GM18517 (cell line): ENCODE data around the gene SPOP.

Experiments used
- ATAC-seq: cut with Tn5 transposase; IDR thresholded peaks from one replicate; pipeline ENCODE4 v1.9.1; 2021; ENCODE audit warnings: mild to moderate bottlenecking, moderate library complexity; ENCODE audit not compliant: unreplicated experiment

The SPOP gene

DNA sequence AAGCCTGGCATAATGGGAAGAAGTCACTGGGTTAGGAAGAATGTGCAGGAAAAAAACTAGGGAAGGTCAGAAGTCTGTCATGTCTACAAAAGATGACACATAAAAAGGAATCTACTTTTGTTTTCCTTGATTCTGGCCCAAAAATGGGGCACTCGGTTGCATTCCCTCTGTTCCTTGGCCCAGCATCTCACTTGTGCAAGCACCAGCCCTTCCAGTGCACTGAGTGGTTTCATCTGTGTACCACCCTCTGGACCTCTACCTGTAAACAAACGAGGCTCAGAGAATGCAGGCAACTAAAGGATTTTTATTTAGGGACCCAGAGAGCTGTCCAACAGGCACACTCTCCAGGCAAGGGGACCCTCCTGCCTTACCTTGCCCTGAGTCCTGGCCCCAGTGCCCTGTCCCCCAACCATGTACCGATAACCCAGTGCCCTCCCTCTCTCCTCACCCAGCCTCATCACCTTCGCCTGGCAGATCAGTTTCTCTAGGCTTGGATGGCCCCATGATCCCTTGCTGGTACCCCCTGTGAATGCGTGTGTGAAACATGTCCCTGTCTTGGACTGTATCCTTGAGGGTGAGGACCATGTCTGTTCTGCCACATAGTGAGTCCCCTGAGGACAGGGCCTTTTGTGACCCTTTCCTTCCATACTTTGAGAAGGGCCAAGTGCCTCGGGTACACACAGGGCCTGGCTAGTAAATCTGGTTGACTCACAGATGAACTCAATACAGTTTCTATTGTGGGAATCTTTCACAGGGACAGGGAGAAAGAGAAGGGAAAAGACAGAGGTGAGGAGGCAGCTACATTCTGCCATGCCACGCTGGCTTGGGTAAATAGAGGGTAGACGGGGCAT, 88.9 kb downstream of the SPOP start:
- no peak for ATAC-seq

DNA sequence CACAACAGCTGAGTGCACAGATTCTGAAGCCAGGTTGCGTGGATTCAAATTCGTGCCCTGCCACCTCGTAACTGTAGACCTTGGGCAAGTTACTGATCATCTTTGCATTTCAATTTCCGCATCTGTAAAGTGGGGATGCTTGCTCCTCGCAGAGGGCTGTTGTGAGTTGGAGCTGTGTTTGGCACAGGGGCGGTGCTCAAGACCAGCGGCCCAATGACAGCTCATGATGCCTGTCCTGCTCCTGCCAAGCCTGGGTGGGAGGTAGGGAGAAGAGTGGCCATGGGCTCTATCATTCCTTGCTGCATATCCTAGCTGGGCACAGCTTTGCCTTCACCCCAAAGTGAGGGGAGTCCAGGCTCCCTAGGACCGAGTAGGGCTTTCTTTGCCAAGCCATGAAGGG, 89.6 kb downstream of the SPOP start:
- no peak for ATAC-seq

DNA sequence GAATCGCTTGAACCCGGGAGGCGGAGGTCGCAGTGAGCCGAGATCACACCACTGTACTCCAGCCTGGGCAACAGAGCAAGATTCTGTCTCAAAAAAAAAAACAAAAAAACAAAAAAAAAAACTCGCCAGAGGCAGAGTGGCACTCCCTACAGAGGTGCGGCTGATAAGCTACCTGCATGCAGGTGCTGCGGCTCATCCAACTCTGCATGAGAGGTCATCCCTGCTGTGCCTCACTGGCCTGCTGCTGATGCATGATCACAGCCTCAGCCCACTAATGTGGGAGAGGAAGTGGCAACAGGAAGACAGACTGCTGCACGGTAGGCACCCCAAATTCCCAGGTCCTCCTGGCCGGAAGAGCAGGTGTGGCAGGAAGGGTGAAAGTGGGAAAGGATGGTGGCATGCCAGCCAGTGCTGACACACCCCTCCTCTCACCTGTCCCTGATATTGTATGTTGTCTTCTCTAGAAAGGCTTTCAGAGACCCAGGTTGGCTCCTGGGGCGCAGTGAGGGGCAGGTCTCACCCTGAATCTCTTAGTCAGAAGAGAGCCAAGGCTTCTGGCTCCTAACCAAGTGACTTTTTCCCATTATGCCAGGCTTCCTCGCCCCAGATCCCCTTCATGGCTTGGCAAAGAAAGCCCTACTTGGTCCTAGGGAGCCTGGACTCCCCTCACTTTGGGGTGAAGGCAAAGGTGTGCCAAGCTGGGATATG, 90.4 kb downstream of the SPOP start:
- no peak for ATAC-seq

DNA sequence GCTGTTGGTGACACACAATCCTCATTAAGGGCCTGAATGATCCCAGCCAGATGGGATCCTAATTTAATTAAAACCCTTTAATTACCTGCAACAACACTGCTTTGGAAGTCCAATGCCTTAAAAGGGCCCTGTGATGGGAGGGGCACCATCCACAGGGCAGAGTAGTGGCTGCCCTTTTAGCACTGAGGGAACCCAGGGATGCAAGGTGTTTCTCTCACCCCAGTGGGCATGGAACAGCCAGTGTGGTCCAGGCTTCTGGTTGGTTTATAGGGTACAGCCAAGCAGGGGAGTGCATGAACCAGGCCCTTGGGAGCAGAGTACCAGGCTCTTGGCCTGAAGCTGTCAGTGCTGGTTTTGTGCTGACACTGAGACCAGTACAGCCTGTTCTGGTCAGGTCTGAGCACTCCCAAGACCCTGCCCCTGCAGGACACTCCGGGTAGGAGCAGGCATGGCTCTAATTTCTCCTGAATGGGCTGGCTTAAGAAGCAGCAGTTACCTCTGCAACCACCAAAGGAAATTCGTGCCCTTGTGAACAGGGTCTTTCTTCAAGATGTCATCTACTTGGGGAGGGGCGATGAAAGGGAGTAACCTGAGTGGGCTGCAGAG, 92.4 kb downstream of the SPOP start:
- no peak for ATAC-seq

DNA sequence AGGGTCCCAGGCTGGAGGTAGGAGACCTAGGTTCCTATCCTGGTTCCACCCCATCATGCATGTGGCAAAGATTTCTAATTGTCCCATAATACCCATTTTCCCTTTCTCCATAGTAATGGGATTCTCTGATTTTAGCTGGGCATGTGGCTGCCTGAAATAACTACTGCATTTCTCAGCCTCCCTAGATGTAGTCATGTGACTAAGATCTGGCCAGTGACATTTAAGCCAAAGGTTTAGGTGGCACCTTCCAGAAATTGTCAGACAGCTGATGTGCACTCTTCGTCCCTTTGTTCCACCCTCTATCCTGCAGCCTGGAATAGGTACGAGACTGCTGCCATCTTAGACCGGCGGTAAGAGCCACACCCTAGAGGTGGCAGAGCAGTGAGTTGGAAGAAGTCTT, 94.0 kb downstream of the SPOP start:
- no peak for ATAC-seq

DNA sequence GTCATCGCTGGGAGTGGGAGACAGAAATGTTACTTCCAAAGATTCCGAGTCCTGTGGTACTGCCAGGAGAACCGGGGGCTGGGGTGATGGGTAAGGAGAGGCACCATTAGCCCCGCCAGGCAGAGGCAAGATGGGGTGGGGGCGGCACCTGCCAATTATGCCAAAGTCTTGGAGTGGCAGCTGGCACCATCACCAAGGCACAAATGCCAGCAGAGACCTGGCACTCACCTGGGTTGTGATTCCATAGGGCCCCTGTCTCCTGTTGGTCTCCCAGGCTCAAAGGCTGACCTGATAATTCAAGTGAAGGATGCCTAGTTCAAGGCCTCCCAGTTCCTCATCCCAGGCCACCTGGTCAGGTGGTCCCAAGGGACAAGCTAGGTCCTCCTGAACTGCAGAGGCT, 94.7 kb downstream of the SPOP start:
- no peak for ATAC-seq

DNA sequence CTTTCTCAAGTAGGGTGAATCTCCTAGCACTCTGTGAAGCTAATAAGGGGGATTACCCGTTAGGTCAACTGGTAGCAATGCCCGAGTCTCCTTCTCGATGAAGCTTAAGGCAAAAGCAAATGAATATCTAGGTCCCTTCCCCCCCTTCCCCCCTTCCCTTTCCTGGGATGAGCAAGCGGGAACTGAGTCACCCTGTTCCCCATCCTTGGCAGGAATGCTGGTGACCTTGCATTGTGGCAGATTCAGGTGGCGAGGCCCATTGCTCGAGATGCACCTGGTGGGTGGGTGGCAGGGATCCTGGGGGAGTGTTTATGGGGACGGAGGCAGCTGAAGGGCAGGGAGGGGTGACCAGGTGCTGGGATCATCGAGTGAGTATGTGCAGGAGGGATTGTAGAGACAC, 95.1 kb downstream of the SPOP start:
- no peak for ATAC-seq

DNA sequence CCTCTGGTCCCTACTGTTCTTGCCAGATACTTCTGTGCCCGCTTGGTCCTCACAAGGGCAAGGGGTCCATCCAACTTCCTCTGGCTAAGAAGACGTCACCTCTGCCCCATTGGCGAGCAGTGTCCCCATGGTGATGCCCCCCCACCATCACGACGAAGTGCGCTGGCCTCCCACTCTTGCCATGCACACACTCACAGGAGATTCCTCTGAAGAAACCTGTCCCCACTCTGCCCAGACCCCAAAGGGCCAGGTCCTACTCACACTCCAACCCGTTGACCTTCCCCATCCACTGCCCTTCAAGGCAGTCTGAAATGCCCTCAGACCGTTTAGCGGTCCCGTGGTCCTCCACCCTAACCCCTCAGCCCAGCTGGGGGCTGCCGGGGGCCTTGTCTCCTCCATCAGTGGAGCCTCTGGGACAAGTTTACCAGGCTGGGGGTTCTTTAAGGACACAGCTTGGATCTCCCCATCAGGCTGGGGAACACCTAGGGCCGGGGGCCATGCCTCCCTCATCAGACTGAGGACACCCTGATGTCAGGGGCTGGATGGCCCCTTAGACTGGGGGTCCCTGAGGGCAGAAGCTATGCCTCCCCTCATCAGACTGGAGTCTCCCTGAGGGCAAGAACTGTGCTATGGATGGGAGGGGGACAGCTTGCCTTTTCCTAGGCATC, 95.7 kb downstream of the SPOP start:
- ATAC-seq = no peak

DNA sequence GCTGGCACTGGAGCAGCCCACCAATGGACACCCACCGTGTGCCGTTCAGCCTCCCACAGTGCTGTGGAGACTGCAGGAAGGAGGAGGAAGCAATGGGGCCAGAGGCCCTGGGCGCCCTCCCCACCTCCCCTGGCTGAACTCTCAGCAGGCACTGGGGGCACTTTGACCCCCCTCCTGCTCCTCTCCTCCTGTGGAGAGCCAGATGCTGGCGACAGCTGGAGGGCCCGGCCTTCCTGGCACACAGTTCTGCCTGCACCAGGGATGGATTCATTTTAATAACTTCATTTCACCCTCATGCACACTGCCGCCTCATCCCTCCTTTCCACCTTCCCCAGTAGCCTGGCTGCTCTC, 96.3 kb downstream of the SPOP start:
- ATAC-seq = no peak

DNA sequence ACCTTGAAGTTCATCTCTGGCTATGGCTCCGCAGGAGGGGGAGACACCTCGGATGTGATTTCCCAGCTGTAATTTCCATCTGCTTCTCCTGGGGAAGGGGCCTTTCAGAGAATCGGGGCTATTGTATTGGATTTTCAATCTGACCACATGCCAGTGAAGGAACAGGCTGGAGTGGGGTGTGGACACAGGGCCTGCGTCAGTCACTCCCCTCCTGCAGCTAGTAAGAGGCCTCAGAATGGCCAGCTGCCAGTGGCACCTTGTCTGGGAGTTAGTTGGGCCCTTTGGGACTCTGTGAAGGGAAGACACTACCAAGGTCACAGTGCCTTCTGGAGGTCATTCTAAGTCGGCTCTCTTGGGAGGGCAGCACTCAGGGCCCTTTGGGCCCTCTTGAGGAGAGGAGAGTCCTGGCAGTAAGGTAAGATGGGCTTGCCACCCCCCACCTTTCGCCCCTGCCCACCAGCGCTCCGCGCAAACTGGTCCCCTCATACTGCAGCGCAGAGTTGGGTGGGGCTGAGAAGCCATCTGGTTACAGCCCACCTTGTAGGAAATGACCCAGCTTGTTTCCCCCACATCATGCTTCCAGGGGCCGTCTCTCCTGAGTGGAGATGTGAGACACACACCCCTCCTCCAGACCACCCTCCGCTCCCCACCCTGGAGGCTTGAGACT, 96.8 kb downstream of the SPOP start:
- no peak for ATAC-seq

DNA sequence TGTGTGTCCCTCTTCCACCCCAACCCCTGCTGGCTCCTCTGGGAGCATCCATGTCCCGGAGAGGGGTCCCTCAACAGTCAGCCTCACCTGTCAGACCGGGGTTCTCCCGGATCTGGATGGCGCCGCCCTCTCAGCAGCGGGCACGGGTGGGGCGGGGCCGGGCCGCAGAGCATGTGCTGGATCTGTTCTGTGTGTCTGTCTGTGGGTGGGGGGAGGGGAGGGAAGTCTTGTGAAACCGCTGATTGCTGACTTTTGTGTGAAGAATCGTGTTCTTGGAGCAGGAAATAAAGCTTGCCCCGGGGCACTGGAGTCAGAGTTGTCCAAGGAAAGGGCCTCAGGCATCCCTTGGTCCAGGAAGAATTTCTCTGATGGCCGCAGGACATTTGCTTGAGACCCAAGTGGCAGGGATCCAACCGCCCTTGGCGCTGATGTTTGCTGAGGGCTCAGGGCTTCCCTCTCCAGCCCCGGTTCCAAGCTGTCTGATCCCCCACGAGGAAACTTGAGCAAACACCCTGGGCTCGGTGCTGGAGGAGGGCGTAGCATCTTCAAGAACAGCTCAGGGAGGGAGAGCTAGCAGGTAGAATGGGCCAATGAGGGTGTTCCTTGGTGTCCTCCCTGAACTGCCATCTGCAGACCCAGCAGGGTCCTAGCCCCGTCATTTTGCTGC, 97.7 kb downstream of the SPOP start:
- no peak for ATAC-seq

DNA sequence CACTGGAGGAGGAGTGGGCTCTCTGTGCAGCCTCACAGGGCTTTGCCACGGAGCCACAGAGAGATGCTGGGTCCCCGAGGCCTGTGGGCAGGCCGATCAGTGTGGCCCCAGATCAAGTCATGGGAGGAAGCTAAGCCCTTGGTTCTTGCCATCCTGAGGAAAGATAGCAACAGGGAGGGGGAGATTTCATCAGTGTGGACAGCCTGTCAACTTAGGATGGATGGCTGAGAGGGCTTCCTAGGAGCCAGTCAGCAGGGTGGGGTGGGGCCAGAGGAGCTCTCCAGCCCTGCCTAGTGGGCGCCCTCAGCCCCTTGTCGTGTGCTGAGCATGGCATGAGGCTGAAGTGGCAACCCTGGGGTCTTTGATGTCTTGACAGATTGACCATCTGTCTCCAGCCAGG, 98.4 kb downstream of the SPOP start:
- ATAC-seq = no peak

DNA sequence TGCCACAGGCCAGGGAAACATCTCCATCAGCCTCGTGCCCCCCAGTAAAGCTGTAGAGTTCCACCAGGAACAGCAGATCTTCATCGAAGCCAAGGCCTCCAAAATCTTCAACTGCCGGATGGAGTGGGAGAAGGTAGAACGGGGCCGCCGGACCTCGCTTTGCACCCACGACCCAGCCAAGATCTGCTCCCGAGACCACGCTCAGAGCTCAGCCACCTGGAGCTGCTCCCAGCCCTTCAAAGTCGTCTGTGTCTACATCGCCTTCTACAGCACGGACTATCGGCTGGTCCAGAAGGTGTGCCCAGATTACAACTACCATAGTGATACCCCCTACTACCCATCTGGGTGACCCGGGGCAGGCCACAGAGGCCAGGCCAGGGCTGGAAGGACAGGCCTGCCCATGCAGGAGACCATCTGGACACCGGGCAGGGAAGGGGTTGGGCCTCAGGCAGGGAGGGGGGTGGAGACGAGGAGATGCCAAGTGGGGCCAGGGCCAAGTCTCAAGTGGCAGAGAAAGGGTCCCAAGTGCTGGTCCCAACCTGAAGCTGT, 98.9 kb downstream of the SPOP start:
- ATAC-seq = no peak

DNA sequence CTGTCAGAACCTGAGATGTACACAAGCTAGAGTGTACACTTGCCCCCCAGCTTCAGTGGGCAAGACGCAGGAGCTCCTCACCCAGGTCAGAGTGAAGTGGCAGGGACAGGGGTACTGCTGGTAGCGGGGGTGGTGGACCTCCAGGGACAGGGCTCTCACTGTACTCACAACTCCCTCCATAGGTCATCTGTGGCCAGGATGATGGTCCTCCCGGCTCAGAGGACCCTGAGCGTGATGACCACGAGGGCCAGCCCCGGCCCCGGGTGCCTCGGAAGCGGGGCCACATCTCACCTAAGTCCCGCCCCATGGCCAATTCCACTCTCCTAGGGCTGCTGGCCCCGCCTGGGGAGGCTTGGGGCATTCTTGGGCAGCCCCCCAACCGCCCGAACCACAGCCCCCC, 99.5 kb downstream of the SPOP start:
- no peak for ATAC-seq

DNA sequence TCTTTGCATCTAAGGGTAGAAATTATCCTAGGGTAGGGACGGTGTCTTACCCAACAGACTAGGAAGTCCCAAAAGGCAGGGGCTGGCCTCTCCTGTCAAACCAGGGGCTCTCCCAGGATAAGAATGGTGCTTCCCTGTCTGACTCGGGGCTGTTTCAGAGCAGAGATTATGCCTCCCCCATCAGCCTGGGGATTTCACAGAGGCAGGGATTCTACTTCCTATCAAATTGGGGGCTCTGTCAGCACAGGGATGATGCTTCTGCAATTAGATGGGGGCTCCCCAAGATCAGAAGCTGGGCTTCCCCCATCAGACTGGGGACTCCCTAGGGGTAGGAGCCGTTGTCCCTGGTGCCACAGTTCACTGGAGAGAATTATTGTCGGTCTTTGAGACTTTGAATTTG, 99.9 kb downstream of the SPOP start:
- no peak for ATAC-seq

DNA sequence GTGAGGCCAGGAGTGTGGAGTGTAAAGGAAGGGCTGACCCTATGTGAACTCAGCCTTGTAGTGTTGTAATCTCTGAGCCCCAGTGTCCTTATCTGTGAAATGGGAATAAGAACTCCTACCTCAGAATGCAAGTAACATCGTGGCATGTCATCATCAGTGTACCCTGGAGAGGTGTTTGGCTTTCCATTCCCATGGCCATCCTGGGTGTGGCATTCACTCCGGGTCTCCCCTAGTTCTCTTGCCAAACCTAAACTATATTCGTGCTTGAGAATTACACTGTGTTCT, 100.3 kb downstream of the SPOP start:
- no peak for ATAC-seq

DNA sequence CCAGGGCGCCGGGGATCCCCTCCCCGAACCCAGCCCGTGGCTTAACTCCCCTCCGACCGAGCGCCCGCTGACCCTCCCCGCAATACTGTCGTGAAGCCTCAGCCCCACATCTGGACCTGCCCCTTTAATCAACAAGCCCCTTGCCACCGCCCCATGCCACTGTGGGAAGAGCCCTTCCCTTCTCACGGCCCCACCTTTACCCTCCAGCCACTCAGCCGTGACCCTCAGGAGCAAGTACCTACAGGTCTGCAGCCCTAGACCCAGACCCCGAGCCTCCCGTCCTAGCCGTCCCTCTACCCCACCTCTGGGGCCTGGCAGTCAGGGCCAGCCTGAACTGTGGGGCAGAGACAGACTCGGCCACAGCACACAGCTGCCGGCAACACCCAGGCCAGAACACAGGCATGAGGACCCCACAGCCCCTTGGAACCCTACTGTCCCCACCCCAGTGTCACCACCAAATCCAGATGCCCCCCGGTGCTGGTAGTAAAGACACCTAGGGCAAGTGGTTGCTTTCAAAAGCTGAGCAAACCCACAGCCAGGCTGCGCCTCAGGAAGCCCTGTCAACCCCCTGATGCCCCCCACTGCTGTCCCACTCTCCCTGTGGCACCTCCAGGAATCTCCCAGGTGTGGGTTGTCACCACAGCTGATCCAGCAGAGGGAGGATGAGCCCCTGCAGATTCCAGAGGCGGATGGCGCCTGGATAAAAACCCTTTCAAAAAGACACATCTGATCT, 100.8 kb downstream of the SPOP start:
- ATAC-seq = no peak

DNA sequence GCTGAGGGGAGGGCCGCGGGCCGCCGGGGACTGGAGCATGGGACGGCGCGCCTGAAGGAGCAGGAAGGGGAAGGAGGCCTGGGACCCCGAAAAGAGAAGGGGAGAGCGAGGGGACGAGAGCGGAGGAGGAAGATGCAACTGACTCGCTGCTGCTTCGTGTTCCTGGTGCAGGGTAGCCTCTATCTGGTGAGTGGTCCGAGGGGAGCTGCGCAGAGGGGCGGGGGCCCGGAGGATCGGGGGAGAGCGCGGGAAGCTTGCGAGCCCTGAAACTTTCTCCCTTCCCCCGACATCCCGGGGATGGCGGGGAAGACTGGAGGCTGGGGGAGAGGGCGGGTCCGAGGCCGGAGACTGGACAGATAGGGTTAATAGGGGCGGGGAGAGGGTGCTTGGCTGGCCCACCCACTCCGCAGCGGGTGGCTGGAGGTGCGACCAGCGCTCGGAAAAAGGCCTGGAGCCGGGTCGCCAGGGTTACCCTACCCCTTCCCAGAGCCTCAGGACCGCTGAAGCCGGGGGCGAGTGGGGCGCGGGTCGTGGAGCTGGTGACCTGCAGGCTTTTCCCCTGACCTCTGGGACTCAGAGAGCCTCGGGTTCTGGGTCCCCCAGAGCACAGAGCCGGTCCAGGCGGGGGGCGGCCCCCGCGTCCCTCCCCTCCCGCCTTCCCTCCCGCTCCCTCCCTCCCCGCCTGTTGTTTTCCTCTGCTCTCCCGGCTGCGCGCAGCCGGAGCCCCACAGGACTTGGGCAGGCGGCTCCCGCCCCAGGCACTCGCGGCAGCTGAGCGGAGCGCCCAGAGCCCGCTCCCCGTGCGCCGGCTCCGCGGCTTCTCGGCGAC, 101.6 kb downstream of the SPOP start:
- no peak for ATAC-seq

DNA sequence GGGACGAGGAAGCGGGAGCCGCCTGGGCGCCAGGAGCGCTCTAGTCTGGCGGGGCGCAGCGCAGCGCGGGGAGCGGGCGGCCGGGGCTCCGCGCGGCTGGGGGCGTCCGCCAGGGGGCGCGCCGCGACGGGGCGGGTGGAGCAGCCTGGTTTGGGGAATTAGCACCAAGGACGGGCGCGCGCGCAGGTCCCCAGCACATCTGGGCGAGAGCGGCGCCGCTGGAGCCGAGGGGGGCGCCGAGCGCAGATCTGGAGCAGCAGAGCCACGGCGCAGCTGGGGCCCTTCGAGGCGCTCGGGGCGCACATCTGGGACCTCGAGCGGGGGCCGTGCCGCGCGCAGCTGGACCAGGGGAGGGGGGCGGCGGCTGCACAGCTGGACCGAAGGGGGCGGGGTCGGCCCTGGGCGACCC, 102.2 kb downstream of the SPOP start, which contains the start of gene NXPH3:
TSS of gene NXPH3 (plus strand) at position 193 of the 409 bp plus-strand sequence. CDS start 349 bp downstream, outside the sequence.
- no peak for ATAC-seq
